Thyroid gland (tissue), 4 donors: ENCODE results near the gene FANCF.

Source experiments
- POLR2A ChIP-seq, 2 donors: fragments of 450-650 bp; IDR thresholded peaks; one replicate each; pipeline ENCODE4 v1.6.1; 2017; ENCODE audit warnings: antibody characterized with exemption in 2 of 2, mild to moderate bottlenecking in 2 of 2, moderate library complexity in 1 of 2
- TF ChIP-seq, protein P1 (sequence below), 6 experiments: fragments of 200-600 bp in 3 of 6; fragments of 450-650 bp in 3 of 6; sonication (generic) in 3 of 6; IDR thresholded peaks; one replicate each; pipeline ENCODE4 v1.5.1; 2016 to 2019; ENCODE audit warnings: antibody characterized with exemption in 6 of 6, mild to moderate bottlenecking in 2 of 6, inconsistent platforms in 1 of 6, moderate library complexity in 1 of 6

DNA sequence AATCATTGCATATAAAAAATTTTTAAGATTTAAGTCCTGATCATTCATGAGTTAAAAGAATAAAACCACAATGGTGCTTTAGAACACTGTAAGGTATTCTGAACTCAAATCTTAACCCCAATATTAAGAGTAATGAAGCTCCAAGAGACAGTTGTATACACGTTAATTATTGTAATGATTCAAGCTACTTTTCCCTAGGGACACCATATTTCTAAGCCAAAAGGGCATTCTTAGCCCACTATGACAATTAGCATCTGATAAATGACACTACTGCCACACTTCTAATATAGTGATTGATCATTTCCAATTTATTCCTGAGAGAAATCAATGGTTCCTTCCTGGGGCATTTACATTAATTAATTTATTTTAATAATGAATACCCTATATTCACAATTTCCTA, 21.7 kb downstream of the FANCF start:
- TF ChIP-seq, protein P1, sequence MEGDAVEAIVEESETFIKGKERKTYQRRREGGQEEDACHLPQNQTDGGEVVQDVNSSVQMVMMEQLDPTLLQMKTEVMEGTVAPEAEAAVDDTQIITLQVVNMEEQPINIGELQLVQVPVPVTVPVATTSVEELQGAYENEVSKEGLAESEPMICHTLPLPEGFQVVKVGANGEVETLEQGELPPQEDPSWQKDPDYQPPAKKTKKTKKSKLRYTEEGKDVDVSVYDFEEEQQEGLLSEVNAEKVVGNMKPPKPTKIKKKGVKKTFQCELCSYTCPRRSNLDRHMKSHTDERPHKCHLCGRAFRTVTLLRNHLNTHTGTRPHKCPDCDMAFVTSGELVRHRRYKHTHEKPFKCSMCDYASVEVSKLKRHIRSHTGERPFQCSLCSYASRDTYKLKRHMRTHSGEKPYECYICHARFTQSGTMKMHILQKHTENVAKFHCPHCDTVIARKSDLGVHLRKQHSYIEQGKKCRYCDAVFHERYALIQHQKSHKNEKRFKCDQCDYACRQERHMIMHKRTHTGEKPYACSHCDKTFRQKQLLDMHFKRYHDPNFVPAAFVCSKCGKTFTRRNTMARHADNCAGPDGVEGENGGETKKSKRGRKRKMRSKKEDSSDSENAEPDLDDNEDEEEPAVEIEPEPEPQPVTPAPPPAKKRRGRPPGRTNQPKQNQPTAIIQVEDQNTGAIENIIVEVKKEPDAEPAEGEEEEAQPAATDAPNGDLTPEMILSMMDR (IDR thresholded peaks at IDR 0.05): no peak
- TF ChIP-seq POLR2A (IDR thresholded peaks at IDR 0.05): no peak
